Parathyroid adenoma (tissue), 2 donors: ENCODE measurements around the gene R3HDM2.

Experiments
- H2AFZ ChIP-seq: fragments of 300-600 bp; sonication (generic); one replicate; pipeline ENCODE4 v1.7.0; 2017; ENCODE audit warnings: antibody characterized with exemption, mild to moderate bottlenecking
- H3K27ac ChIP-seq: fragments of 300-600 bp; sonication (generic); one replicate; pipeline ENCODE4 v1.7.0; 2017
- H3K27me3 ChIP-seq: fragments of 300-600 bp; sonication (generic); one replicate; pipeline ENCODE4 v1.7.0; 2017; ENCODE audit warnings: low read length; ENCODE audit not compliant: control insufficient read depth, insufficient read depth
- H3K36me3 ChIP-seq: fragments of 300-600 bp; sonication (generic); one replicate; pipeline ENCODE4 v1.7.0; 2017; ENCODE audit warnings: low read length; ENCODE audit not compliant: control insufficient read depth, insufficient read depth
- H3K4me1 ChIP-seq: fragments of 300-600 bp; sonication (generic); one replicate; pipeline ENCODE4 v1.7.0; 2017; ENCODE audit warnings: control low read depth
- H3K4me2 ChIP-seq: fragments of 300-600 bp; sonication (generic); one replicate; pipeline ENCODE4 v1.7.0; 2017; ENCODE audit warnings: low read length
- H3K4me3 ChIP-seq: fragments of 300-600 bp; sonication (generic); one replicate; pipeline ENCODE4 v1.7.0; 2017; ENCODE audit warnings: low read depth, low read length
- H3K79me2 ChIP-seq: fragments of 300-600 bp; sonication (generic); one replicate; pipeline ENCODE4 v1.7.0; 2017; ENCODE audit warnings: control low read depth
- H3K9ac ChIP-seq: fragments of 300-600 bp; sonication (generic); one replicate; pipeline ENCODE4 v1.7.0; 2017; ENCODE audit warnings: mild to moderate bottlenecking
- H3K9me3 ChIP-seq: fragments of 300-600 bp; sonication (generic); one replicate; pipeline ENCODE4 v1.7.0; 2017; ENCODE audit warnings: low read length; ENCODE audit not compliant: control insufficient read depth
- TF ChIP-seq, protein P1 (sequence below): fragments of 300-600 bp; sonication (generic); IDR thresholded peaks from one replicate; pipeline ENCODE4 v1.7.0; 2017; ENCODE audit warnings: antibody characterized with exemption, mild to moderate bottlenecking
- donor health status: primary hyperparathyroidism.

Gene R3HDM2

DNA sequence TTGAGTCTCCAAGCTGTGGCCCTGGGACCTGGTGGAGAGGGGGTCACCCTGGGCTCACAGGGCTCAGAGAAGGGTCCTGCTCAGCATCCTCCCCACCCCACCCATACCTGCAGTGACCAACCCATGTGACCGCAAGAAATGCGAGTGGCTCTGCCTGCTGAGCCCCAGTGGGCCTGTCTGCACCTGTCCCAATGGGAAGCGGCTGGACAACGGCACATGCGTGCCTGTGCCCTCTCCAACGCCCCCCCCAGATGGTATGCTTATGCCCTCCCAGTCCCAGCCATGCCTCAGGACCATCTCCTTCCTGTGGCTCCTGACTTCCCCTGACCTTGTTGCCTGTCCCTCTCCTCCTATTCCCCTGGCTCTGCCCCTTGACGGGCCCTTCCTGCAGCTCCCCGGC, 220.9 kb downstream of the R3HDM2 start:
- TF ChIP-seq, protein P1, sequence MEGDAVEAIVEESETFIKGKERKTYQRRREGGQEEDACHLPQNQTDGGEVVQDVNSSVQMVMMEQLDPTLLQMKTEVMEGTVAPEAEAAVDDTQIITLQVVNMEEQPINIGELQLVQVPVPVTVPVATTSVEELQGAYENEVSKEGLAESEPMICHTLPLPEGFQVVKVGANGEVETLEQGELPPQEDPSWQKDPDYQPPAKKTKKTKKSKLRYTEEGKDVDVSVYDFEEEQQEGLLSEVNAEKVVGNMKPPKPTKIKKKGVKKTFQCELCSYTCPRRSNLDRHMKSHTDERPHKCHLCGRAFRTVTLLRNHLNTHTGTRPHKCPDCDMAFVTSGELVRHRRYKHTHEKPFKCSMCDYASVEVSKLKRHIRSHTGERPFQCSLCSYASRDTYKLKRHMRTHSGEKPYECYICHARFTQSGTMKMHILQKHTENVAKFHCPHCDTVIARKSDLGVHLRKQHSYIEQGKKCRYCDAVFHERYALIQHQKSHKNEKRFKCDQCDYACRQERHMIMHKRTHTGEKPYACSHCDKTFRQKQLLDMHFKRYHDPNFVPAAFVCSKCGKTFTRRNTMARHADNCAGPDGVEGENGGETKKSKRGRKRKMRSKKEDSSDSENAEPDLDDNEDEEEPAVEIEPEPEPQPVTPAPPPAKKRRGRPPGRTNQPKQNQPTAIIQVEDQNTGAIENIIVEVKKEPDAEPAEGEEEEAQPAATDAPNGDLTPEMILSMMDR: no peak
- H3K27ac ChIP-seq: no peak overlapping the region
- no peaks in the 10 kb centered on the region for H3K9me3 ChIP-seq
- no peaks in the 10 kb centered on the region for H3K79me2 ChIP-seq
- H3K36me3 ChIP-seq: no peaks in the 10 kb centered on the region
- no peak overlapping the region for H3K9ac ChIP-seq
- H3K4me1 ChIP-seq: peaks cover 2% of the 10 kb centered on the region
- no peak overlapping the region for H3K4me2 ChIP-seq
- no peaks in the 10 kb centered on the region for H3K27me3 ChIP-seq
- H3K4me3 ChIP-seq: no peak overlapping the region
- H2AFZ ChIP-seq: no peak overlapping the region

DNA sequence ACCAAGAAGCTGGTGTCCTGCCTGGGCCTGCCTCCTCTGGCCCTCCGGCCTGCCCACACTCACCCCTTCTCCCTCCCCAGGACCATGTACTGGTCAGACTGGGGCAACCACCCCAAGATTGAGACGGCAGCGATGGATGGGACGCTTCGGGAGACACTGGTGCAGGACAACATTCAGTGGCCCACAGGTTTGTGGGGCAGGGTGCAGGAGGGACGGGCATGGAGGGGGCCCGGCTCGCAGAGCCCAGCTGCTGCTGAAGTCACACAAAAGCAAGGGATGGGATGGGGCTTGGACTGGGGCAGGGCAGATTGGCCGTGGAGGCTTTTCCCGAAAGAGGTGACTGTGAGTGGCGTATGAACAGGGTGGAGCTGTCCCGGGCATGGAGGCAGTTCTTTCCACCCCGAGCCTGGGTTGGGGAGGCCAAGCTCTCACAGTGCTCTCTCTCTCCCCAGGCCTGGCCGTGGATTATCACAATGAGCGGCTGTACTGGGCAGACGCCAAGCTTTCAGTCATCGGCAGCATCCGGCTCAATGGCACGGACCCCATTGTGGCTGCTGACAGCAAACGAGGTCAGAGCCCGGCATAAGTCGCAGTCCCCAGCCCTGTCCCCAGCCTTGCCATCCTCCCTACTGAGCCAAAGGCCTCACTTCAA, 222.1 kb downstream of the R3HDM2 start:
- Histone ChIP-seq H3K36me3 (no peaks in the 10 kb centered on the region), H3K79me2 (no peaks in the 10 kb centered on the region), H3K27me3 (no peaks in the 10 kb centered on the region), H3K9me3 (no peaks in the 10 kb centered on the region), H3K4me2 (no peak overlapping the region), H2AFZ (no peak overlapping the region), H3K4me3 (no peak overlapping the region), H3K27ac (no peak overlapping the region), H3K4me1 (peaks cover 2% of the 10 kb centered on the region), H3K9ac (no peak overlapping the region)
- TF ChIP-seq, protein P1: no peak

DNA sequence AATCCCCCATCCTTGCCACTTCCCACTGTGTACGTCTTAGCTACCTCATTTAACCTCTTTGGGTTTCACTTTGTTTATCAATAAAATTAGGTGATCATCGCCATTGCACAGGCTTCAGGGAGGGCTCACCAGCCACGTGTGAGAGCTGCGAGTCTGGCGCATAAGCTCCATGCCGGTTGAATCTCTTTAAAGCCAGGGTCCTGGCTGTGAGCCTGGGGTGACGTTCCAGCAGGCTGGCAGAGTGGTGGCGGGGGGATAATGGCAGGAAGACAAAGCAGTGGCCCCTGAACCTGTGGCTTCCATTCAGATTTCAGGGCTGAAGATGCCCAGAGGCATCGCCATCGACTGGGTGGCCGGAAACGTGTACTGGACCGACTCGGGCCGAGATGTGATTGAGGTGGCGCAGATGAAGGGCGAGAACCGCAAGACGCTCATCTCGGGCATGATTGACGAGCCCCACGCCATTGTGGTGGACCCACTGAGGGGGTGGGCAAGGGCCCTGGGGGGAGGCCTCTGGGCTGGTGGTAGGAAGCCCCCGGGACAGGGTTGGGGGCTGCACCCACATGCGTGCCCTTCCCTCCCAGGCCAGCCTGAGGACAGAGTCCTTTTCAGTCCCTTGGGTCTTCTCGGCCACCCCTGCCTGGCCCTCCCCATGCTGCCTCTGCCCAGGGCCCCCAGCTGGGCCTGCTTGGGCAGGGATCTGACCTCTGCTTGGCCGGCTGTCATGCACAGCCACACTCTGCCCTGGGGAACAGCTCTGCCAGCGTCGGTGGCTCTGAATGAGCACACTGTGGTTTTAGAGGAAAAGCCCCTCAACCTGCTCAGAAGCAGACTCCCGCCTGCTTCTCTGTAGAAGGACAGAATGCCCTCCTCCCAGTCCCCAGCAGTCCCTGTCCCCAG, 222.9 kb downstream of the R3HDM2 start:
- TF ChIP-seq, protein P1: no peak
- H3K4me1 ChIP-seq: no peaks in the 10 kb centered on the region
- no peaks in the 10 kb centered on the region for H3K27me3 ChIP-seq
- no peaks in the 10 kb centered on the region for H3K79me2 ChIP-seq
- H3K9me3 ChIP-seq: no peaks in the 10 kb centered on the region
- no peaks in the 10 kb centered on the region for H3K36me3 ChIP-seq
- H3K4me3 ChIP-seq: no peak overlapping the region
- no peak overlapping the region for H3K27ac ChIP-seq
- no peak overlapping the region for H3K4me2 ChIP-seq
- no peak overlapping the region for H3K9ac ChIP-seq
- no peak overlapping the region for H2AFZ ChIP-seq

DNA sequence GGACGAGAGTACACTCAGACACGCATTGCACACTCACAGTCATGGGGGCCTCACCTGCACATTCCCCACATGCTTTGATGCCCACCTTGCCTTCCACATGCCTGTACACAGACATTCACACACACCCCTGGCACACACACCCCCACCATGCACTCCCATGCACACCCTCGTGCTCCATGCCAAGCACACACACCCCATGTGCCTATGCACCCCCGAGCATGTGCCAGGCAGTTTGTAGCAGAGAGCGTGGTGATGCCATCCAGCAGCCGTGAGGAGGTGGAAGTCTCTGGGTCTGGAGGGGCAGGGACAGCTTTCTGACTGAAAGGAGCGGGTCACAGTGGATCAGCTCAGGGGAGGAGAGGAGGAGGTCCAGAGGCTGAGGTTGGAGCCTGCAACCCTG, 224.9 kb downstream of the R3HDM2 start:
- H3K9me3 ChIP-seq: no peaks in the 10 kb centered on the region
- TF ChIP-seq, protein P1: no peak
- no peak overlapping the region for H3K4me2 ChIP-seq
- H3K4me1 ChIP-seq: no peaks in the 10 kb centered on the region
- H3K4me3 ChIP-seq: no peak overlapping the region
- no peak overlapping the region for H3K27ac ChIP-seq
- no peak overlapping the region for H2AFZ ChIP-seq
- H3K27me3 ChIP-seq: no peaks in the 10 kb centered on the region
- no peak overlapping the region for H3K9ac ChIP-seq
- no peaks in the 10 kb centered on the region for H3K36me3 ChIP-seq
- H3K79me2 ChIP-seq: no peaks in the 10 kb centered on the region
